GM10248 (cell line): ENCODE measurements around the gene MRPL37.

Source experiments
- CTCF ChIA-PET: fragments of 300-600 bp; sonication (Branson Sonifier 250); formaldehyde crosslinking; extraction: SDS; loops from one replicate; lab custom pipeline; 2021; ENCODE audit warnings: antibody characterized with exemption; lab: Yijun Ruan, JAX
- POLR2A ChIA-PET: fragments of 350-650 bp; sonication (Branson Sonifier 250); formaldehyde crosslinking; extraction: SDS; loops from one replicate; lab custom pipeline; 2020; ENCODE audit warnings: antibody characterized with exemption; lab: Yijun Ruan, JAX
- DNase-seq: peaks from one replicate; pipeline ENCODE4 v3.0.0; 2012; ENCODE audit errors: extremely low spot score
- CTCF ChIP-seq: IDR thresholded peaks from 2 replicates; pipeline ENCODE4 v1.5.1; 2012; ENCODE audit warnings: mild to moderate bottlenecking, low read depth; ENCODE audit errors: extremely low read depth, missing control alignments, control extremely low read depth

MRPL37 gene

GRCh38 chr1:54250670-54251069 is 50.7 kb downstream of the MRPL37 start:
- ChIA-PET CTCF (no interaction called here), POLR2A (no interaction called here)
- DNase-seq: no peak
- no peak for TF ChIP-seq CTCF

- TF ChIP-seq CTCF: no peak
- no peak for DNase-seq
- CTCF ChIA-PET: interaction anchor here (0.7 to 1.8 kb wide), 3 partner anchors 9 to 190 kb away, joined by 3 to 6 read pairs (median 4); no protein-coding TSS in a partner anchor
- POLR2A ChIA-PET: interaction anchor here (0.7 kb wide), 1 partner anchor 72 kb away, joined by 5 read pairs; no protein-coding TSS in a partner anchor
Observed at GRCh38 chr1:54252371-54252936, 52.5 kb downstream of the MRPL37 start.

- ChIA-PET CTCF (interaction anchor here (1.7 to 1.8 kb wide), 2 partner anchors 8 to 11 kb away, joined by 4 to 6 read pairs; no protein-coding TSS in a partner anchor), POLR2A (interaction anchor here (0.7 kb wide), 1 partner anchor 75 kb away, joined by 6 read pairs; no protein-coding TSS in a partner anchor)
- DNase-seq: no peak
- TF ChIP-seq CTCF: no peak
Observed at GRCh38 chr1:54253480-54253879, 53.5 kb downstream of the MRPL37 start.

- DNase-seq: no peak
- ChIA-PET CTCF (interaction anchor here (0.8 to 1.7 kb wide), 2 partner anchors 8 to 24 kb away, joined by 3 to 4 read pairs; no protein-coding TSS in a partner anchor), POLR2A (no interaction called here)
- TF ChIP-seq CTCF: no peak
Observed at GRCh38 chr1:54254055-54254454, 54.1 kb downstream of the MRPL37 start.

- POLR2A ChIA-PET: no interaction called here
- DNase-seq: no peak
Observed at GRCh38 chr1:54255026-54255702, 55.2 kb downstream of the MRPL37 start.

More at GRCh38 chr1:54255026-54255702, 55.2 kb downstream of the MRPL37 start:
- CTCF ChIA-PET: interaction anchor here (0.8 to 1.0 kb wide), 3 partner anchors 13 to 26 kb away, joined by 3 read pairs; no protein-coding TSS in a partner anchor
- no peak for TF ChIP-seq CTCF
